Inflammatory macrophage treated with lipopolysaccharide for 1 hour (primary cell): Measurements from ENCODE around the gene TAF8.

Experiments used
- DNase-seq, 2 donors: peaks; one replicate each; pipeline ENCODE4 v3.0.0-alpha.2; 2020 to 2022

Gene TAF8

GRCh38 chr6:42125663-42126062, 75.3 kb downstream of the TAF8 start:
- no peak for DNase-seq

DNA sequence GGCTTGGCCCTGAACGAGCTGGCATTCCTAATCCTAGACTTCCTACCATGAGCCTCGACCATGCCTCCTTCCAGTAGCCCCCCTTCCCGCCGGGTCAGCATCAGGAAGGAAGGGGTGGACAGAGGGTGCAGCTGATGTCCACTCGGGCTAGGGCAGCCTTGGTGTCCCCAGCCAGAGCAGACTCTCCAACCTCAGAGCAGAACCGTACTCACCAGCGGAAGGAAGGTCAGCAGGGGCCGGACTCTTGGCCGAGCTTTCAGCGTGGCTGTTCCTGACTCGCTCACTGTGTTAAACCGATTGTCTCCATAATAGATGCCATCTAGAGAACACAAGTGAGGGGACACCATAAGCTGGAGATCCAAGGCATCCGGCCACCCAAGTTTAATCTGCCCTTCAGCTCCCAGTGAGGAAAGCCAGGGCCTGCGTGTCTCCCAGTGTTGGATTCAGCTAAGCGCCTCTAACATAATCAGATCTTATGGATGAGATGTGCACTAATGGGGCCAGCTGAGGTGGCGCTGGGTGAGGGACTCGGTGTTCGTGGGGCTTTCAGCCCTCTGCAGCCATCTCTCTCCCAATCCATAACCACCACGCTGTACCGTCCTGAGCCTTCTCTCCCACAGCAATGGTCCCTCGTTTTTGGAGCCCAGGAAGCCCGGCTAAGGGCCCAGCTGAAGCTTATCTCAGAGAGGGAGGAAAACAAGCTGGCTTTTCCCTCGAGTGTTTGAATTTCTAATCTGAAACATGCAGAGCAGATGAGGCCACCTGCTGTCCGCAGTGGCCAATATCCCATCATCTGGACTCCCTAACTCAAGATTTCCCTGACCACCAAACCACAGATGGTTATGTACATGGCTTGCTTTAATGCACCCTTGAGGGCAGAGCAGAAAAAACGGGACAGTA, 78.4 kb downstream of the TAF8 start:
- DNase-seq = no peak

GRCh38 chr6:42129360-42129676, 79.0 kb downstream of the TAF8 start:
- DNase-seq = no peak

DNA sequence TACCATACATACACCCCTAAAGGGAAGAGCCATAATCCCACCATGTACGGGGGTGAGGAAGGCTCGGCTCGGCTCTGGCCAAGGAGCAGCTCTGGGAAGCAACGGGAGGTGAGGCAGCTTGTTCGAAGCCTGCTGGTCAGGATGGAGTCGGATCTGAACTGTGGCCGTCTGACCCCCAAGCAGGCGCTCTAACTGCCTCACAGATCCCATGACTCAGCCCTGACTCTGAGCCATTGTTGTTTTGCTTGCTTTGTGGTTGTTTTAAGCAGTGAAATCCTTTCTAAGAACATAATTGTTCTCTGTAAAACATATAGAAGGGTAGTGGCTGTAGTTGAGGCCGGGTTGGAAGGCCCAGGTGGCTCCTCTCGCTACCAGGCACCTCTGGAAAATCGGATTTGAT, 81.2 kb downstream of the TAF8 start:
- DNase-seq = no peak

- no peak for DNase-seq
These were observed 83.6 kb downstream of the TAF8 start for GRCh38 chr6:42133926-42134325.

- no peak for DNase-seq
These were observed 84.8 kb downstream of the TAF8 start for GRCh38 chr6:42135161-42135560.

DNA sequence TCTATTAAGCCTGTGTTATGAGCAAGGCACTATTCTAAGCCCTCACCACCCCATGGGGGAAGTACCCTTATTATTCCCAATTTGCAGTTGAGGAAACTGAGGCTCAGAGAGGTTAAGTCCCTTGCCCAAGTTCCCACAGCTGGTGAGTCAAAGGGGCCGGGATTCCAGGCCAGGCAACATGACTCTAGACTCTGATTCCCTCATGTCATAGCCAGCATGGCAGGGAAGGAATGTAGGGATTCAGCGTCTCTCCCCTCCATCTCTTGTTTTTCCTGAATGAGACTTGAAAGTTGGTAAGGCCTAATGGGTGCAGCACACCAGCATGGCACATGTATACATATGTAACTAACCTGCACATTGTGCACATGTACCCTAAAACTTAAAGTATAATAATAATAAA, 85.4 kb downstream of the TAF8 start:
- DNase-seq = no peak

- peak; percentile 25 to 34 for DNase-seq
These were observed 86.3 kb downstream of the TAF8 start for GRCh38 chr6:42136508-42137193.
